Measurements from ENCODE around the gene ZNF785. TPM values are rescaled to one million over a fixed set of nuclear protein-coding genes. Genes with fewer than 3 reads are reported as not detected.
A peak's percentile ranks its signal among the peaks of the same experiment; 100 is the strongest.

The ZNF785 gene
- total and polyA plus RNA-seq, 2 of the 13 experiments (the other 11 are each of a cell fraction or from before 2014, with no cell fraction given), result 0.01 TPM; not detected in 1

DNA sequence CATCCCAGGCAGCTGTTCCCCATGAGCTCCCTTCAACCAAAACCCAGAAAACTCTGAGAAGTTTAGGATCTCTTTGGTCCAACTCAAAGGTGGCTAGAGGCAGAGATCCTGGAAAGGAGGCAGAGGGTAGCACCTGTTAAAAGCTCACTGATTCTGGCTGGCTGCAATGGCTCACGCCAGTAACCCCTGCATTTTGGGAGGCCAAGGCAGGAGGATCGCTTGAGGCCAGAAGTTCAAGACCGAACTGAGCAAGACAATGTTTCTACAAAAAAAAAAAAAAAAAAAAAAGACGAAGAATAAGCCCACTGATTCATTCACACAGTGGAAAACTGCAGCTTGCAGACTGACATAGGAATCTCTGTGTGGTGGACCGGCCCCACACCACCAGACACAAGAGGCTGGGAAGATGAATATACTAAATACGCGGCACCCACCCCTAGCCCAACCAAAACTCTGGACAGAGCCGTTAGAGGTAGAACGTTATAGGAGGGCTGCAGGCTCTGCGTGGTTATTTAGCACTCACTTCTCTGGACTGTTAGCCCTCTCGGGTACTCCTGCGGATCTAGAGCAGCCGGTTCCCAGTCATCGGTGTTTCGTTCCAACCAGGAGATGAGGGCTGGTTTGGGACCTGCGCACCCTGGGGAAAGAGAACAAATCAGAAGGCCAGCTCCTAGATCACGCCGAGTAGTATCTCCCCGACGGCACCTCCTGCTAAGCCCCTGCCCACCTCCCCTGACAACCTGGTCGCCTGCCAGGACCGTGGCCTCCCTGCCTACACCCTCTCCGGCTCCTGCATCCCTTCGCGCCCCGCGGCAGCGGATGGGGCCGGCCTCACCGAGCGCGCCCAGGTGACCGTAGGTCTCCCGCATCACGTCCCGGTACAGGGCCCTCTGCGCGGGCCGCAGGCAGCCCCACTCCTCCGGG is 23.8 kb upstream of the ZNF785 start (continued):
- TF ChIP-seq KAT8 (CRISPR knock-in tag; IDR thresholded peaks at IDR 0.05) (no peak), ZNF331 (CRISPR knock-in tag; IDR thresholded peaks at IDR 0.05) (peak; percentile 44; the same call in 1 of the 2 replicates), TP53 (CRISPR knock-in tag; conservative IDR thresholded peaks at IDR 0.05) (no peak), ZNF607 (CRISPR knock-in tag; IDR thresholded peaks at IDR 0.05; ENCODE audit: borderline replicate concordance) (no peak), TOE1 (CRISPR knock-in tag; IDR thresholded peaks at IDR 0.05) (no peak; the same call in 1 of the 2 replicates), ZNF10 (CRISPR knock-in tag; IDR thresholded peaks at IDR 0.05; ENCODE audit: borderline replicate concordance, low read depth) (no peak), PRMT3 (CRISPR knock-in tag; IDR thresholded peaks at IDR 0.05; ENCODE audit: borderline replicate concordance, low read depth) (no peak), IRX3 (CRISPR knock-in tag; IDR thresholded peaks at IDR 0.05; ENCODE audit: borderline replicate concordance, low read depth) (no peak), ZEB1 (IDR thresholded peaks at IDR 0.05; ENCODE audit: insufficient replicate concordance, low read depth) (no peak), ZMYM4 (CRISPR knock-in tag; IDR thresholded peaks at IDR 0.05) (no peak)
- TF ChIP-seq, protein P1, sequence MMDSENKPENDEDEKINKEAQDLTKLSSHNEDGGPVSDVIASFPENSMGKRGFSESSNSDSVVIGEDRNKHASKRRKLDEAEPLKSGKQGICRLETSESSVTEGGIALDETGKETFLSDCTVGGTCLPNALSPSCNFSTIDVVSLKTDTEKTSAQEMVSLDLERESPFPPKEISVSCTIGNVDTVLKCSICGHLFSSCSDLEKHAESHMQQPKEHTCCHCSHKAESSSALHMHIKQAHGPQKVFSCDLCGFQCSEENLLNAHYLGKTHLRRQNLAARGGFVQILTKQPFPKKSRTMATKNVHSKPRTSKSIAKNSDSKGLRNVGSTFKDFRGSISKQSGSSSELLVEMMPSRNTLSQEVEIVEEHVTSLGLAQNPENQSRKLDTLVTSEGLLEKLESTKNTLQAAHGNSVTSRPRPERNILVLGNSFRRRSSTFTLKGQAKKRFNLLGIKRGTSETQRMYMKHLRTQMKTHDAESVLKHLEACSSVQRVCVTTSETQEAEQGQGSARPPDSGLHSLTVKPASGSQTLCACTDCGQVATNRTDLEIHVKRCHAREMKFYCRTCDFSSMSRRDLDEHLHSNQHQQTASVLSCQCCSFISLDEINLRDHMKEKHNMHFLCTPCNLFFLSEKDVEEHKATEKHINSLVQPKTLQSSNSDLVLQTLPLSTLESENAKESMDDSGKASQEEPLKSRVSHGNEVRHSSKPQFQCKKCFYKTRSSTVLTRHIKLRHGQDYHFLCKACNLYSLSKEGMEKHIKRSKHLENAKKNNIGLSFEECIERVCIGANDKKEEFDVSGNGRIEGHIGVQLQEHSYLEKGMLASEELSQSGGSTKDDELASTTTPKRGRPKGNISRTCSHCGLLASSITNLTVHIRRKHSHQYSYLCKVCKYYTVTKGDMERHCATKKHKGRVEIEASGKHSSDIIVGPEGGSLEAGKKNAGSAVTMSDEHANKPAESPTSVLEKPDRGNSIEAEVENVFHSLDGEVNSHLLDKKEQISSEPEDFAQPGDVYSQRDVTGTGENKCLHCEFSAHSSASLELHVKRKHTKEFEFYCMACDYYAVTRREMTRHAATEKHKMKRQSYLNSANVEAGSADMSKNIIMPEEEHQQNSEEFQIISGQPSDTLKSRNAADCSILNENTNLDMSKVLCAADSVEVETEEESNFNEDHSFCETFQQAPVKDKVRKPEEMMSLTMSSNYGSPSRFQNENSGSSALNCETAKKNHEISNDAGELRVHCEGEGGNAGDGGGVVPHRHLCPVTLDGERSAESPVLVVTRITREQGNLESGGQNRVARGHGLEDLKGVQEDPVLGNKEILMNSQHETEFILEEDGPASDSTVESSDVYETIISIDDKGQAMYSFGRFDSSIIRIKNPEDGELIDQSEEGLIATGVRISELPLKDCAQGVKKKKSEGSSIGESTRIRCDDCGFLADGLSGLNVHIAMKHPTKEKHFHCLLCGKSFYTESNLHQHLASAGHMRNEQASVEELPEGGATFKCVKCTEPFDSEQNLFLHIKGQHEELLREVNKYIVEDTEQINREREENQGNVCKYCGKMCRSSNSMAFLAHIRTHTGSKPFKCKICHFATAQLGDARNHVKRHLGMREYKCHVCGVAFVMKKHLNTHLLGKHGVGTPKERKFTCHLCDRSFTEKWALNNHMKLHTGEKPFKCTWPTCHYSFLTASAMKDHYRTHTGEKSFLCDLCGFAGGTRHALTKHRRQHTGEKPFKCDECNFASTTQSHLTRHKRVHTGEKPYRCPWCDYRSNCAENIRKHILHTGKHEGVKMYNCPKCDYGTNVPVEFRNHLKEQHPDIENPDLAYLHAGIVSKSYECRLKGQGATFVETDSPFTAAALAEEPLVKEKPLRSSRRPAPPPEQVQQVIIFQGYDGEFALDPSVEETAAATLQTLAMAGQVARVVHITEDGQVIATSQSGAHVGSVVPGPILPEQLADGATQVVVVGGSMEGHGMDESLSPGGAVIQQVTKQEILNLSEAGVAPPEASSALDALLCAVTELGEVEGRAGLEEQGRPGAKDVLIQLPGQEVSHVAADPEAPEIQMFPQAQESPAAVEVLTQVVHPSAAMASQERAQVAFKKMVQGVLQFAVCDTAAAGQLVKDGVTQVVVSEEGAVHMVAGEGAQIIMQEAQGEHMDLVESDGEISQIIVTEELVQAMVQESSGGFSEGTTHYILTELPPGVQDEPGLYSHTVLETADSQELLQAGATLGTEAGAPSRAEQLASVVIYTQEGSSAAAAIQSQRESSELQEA (CRISPR knock-in tag; IDR thresholded peaks at IDR 0.05; ENCODE audit: not compliant biosample characterization), result no peak
- TF ChIP-seq, protein P2, sequence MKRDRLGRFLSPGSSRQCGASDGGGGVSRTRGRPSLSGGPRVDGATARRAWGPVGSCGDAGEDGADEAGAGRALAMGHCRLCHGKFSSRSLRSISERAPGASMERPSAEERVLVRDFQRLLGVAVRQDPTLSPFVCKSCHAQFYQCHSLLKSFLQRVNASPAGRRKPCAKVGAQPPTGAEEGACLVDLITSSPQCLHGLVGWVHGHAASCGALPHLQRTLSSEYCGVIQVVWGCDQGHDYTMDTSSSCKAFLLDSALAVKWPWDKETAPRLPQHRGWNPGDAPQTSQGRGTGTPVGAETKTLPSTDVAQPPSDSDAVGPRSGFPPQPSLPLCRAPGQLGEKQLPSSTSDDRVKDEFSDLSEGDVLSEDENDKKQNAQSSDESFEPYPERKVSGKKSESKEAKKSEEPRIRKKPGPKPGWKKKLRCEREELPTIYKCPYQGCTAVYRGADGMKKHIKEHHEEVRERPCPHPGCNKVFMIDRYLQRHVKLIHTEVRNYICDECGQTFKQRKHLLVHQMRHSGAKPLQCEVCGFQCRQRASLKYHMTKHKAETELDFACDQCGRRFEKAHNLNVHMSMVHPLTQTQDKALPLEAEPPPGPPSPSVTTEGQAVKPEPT (CRISPR knock-in tag; IDR thresholded peaks at IDR 0.05; ENCODE audit: low read depth), result peak; percentile 79
- TF ChIP-seq, protein P3, sequence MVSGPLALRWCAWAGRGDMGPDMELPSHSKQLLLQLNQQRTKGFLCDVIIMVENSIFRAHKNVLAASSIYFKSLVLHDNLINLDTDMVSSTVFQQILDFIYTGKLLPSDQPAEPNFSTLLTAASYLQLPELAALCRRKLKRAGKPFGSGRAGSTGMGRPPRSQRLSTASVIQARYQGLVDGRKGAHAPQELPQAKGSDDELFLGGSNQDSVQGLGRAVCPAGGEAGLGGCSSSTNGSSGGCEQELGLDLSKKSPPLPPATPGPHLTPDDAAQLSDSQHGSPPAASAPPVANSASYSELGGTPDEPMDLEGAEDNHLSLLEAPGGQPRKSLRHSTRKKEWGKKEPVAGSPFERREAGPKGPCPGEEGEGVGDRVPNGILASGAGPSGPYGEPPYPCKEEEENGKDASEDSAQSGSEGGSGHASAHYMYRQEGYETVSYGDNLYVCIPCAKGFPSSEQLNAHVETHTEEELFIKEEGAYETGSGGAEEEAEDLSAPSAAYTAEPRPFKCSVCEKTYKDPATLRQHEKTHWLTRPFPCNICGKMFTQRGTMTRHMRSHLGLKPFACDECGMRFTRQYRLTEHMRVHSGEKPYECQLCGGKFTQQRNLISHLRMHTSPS (CRISPR knock-in tag; IDR thresholded peaks at IDR 0.05; ENCODE audit: low read depth), result no peak
- TF ChIP-seq, protein P4, sequence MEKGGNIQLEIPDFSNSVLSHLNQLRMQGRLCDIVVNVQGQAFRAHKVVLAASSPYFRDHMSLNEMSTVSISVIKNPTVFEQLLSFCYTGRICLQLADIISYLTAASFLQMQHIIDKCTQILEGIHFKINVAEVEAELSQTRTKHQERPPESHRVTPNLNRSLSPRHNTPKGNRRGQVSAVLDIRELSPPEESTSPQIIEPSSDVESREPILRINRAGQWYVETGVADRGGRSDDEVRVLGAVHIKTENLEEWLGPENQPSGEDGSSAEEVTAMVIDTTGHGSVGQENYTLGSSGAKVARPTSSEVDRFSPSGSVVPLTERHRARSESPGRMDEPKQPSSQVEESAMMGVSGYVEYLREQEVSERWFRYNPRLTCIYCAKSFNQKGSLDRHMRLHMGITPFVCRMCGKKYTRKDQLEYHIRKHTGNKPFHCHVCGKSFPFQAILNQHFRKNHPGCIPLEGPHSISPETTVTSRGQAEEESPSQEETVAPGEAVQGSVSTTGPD (CRISPR knock-in tag; IDR thresholded peaks at IDR 0.05), result peak; percentile 20; the same call in 1 of the 2 replicates
